ENCODE data around the gene DPH1. TPM values are rescaled to one million over a fixed set of nuclear protein-coding genes. Genes with fewer than 3 reads are reported as not detected.

DPH1 gene
- total RNA-seq, 1 donor from 2014 or later = 38.8 TPM

DNA sequence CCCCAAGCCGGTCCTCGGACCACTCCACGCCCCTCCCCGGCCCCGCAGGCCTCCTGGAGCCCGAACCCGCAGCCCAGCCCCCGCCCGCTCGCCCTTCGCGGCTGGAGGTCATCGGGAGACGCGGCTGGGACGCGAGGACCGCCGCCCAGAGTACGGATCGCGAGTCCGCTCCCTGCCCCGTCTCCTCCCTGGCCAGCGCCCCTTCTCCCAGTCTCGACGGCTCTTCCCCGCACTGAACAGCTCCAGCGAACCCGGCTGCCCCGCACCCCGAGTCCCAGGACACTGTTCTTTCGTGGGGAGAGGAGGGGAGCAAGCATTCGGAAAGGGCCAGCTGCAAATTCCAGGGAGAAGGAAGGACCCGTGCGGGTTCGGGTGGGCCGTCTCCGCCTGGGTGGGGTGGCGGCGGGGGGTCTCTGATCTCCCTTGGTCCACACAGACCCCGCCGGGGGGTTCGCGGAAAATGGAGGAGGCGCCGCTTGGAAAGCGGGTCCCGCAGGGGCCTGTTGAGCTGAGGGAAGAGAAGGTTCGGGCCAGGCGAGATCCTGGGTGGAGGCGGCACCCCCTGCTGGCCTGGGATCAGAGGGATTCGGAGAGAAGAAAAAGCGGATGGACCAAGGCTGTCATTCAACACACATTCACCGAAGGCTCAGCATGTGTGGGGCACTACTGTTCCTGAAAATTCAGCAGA lies 4.2 kb upstream of the DPH1 start:
- peak; percentile 62 for ATAC-seq
- peak; percentile 77 for DNase-seq (ENCODE audit: low spot score)

DNA sequence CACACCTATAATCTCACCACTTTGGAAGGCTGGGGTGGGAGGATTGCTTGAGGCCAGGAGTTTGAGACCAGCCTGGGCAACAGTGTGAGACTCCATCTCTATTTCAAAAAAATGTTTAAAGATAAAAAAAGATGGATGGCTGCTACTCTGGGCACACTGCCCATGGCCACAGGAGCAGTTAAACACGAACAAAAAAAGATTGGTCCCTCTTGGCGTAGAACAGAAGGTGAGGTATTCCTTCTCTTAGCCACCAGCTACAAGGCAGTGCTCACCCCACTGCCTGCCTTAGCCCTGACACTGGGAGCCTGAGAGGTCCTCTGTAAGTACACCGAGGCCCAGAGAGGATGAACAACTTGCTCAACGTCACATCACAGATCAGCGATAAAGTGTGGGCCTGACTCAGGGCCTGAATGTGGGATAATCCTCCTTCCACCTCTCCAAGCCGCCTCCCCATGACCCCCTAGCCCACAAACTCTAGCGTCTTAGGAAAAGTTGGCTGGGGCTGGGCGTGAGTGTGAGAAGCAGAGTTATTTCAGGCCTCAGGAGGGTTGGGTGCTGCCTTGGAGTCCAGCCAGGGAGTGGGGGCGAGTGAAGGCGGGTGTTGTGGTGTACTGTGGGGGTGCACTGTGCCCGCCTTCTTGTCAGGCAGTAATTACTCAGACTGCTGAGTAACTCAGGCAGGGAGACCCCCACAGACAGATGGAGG lies 2.3 kb upstream of the DPH1 start:
- DNase-seq (ENCODE audit: low spot score) (no peak), ATAC-seq (no peak)

GRCh38 chr17:2028234-2028614 lies 1.7 kb upstream of the DPH1 start:
- ATAC-seq = no peak
- no peak for DNase-seq (ENCODE audit: low spot score)

GRCh38 chr17:2028737-2029136 lies 1.2 kb upstream of the DPH1 start:
- DNase-seq (ENCODE audit: low spot score) = no peak
- ATAC-seq = no peak

DNA sequence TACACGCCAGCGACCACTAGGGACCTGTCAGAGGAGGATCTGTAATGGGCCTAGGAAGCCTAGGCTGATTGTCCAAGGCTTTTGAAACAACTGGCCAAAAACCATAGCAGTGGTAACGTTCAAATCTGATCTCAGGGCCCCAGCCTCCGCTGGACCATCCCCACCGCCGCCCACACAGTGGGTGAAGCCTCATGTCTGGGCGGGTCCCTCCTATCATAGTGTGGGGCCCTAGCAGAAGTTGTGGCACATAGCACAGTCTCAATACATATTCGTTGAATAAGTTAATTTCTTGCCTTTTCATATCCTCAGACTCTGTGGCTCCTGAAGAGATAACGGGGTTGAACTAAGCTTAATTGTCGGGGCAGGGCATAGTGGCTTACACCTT lies 818 bp downstream of the DPH1 start:
- ATAC-seq (no peak), DNase-seq (ENCODE audit: low spot score) (no peak)

GRCh38 chr17:2033153-2033552 lies 3.2 kb downstream of the DPH1 start:
- no peak for ATAC-seq
- no peak for DNase-seq (ENCODE audit: low spot score)

GRCh38 chr17:2034157-2034556 lies 4.2 kb downstream of the DPH1 start:
- no peak for DNase-seq (ENCODE audit: low spot score)
- ATAC-seq = no peak

DNA sequence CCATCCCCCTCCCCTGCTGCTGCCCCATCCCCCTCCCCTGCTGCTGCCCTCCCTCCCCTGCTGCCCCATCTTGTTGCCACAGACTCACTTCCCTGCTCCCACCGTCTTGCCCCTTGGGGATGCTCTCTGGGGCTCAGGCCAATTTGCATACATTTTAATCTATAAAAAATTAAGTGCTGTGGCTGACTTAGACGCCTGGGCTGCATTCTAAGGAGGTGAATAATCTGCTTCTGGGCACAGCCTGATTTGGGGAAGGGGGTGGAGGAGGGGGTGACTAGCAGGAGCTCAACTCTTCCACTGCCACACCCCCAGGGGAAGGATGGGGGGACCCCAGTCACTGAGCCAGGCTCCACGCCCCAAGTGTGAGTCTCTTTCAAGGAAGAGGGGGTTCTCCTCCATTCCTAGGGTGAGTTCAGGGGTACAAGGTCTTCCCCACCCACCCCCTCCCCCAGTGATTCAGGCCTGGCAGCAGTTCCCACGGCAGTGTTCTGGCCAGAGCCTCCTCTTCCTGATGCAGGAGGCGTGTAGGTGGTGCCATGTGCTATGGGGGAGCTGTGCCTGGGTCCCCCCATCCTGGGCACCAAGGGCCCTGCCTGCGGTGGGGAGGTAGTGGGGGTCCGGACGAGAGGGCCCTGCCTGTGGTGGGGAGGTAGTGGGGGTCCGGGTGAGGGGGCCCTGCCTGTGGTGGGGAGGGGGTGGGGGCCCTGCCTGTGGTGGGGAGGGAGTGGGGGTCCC lies 5.0 kb downstream of the DPH1 start:
- DNase-seq (ENCODE audit: low spot score) (peak; percentile 49), ATAC-seq (no peak)

DNA sequence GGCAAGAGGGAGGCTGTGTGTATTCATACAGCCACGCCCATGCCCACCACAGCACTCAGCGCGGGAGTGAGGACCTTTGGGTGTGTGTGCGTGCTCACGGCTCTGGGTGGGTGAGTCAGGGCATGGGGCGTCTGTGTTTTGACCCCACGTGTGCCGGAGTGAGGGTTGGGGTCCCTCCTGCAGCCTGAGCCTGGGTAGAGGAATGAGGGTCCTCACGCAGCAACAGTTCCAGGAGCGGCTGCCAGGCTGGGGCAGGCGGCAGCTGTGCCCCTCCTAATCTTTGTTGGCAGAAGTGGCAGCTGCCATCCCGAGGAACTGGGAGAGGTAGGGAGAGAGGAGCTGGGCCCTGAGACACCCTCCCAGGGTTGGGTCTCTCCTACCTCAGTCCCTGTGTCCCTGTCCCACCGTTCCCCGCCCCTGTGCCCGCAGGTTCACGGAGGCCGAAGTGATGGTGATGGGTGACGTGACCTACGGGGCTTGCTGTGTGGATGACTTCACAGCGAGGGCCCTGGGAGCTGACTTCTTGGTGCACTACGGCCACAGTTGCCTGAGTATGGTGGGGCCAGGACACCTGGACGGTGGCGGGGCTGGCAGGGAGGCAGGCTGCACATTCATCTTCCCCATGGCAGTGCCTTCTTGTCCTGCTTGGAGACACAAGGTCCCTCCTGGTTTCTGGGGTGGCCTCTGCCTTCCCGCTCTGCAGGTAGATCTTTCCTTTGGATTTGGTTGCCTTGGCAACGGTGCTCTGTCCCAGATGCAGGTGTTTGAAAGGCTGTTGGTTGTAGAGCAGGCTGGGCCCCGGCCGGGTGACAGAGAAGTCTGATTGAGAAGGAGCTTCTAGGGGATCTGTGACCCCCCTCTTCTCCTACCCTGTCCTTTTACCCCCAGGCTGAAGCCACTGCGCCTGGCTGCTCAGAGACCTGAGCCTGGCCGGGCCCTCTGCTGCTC lies 5.9 kb downstream of the DPH1 start:
- DNase-seq (ENCODE audit: low spot score) (no peak), ATAC-seq (no peak)

DNA sequence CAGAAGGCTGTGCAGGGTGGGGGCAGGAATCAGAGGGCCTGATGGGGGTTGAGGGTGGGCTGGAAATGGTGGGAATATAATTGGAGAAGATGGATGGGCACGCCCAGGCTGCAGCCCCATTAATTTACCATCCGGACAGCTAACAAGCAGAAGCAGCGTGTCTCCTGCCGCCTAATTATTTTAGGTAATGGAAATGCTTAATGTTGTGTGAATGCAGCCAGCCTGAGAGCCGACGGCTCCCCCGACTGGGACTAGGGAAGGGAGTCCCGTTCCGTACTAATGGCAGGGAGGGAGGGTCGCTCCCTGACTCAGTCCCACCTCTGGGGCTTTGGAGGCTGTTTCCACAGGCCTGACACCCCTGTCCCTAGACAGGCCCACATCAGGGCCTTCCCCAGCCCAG lies 7.2 kb downstream of the DPH1 start:
- ATAC-seq = no peak
- DNase-seq (ENCODE audit: low spot score) = no peak

DNA sequence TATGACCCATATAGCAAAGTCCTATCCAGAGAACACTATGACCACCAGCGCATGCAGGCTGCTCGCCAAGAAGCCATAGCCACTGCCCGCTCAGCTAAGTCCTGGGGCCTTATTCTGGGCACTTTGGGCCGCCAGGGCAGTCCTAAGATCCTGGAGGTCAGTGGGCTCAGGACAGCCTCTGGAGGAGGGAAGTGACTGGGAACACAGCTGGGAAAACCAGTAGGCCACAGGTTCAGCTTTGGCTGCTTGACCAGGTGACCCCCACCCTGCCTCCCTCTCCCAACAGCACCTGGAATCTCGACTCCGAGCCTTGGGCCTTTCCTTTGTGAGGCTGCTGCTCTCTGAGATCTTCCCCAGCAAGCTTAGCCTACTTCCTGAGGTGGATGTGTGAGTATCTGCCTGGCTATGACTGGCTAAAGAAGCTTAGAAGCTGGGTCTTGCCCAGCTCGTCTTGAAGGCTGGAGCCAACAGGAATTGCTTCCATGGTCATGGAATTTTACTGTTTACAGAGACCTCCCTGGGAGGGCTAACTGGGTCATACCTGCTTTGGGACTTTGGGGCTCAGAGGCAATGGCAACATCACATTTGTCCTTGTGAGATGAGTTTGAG lies 10.4 kb downstream of the DPH1 start:
- DNase-seq (ENCODE audit: low spot score) (no peak), ATAC-seq (no peak)

- DNase-seq (ENCODE audit: low spot score) (peak; percentile 47), ATAC-seq (no peak)
Measured at GRCh38 chr17:2040942-2041560, 11.1 kb downstream of the DPH1 start.

GRCh38 chr17:2041561-2042389 lies 11.8 kb downstream of the DPH1 start, which contains the start of gene OVCA2:
Gene OVCA2 (plus strand): TSS chr17:2042022. CDS start chr17:2042048, 26 bp downstream.
- ATAC-seq (peak; percentile 96), DNase-seq (ENCODE audit: low spot score) (peak; percentile 96)

DNA sequence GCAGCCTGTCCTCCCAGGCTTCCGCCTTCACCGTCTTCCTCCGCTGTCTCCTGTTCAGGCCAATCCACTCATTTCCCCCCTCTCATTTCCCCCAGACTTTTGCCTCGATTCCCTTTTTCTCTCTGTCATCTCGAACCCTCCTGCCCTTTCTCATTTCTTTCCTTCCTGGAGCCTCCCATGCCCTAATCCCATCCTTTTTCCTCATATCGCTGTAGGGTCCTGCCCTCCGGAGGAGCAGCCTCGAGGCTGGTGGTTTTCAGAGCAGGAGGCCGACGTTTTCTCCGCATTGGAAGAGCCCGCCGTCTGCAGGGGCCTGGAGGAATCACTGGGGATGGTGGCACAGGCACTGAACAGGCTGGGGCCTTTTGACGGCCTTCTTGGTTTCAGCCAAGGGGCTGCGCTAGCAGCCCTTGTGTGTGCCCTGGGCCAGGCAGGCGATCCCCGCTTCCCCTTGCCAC lies 12.5 kb downstream of the DPH1 start:
- no peak for ATAC-seq
- peak; percentile 45 for DNase-seq (ENCODE audit: low spot score)

GRCh38 chr17:2042933-2043332 lies 13.0 kb downstream of the DPH1 start:
- ATAC-seq (no peak), DNase-seq (ENCODE audit: low spot score) (no peak)

GRCh38 chr17:2043785-2044184 lies 13.8 kb downstream of the DPH1 start:
- DNase-seq (ENCODE audit: low spot score) = no peak
- no peak for ATAC-seq

DNA sequence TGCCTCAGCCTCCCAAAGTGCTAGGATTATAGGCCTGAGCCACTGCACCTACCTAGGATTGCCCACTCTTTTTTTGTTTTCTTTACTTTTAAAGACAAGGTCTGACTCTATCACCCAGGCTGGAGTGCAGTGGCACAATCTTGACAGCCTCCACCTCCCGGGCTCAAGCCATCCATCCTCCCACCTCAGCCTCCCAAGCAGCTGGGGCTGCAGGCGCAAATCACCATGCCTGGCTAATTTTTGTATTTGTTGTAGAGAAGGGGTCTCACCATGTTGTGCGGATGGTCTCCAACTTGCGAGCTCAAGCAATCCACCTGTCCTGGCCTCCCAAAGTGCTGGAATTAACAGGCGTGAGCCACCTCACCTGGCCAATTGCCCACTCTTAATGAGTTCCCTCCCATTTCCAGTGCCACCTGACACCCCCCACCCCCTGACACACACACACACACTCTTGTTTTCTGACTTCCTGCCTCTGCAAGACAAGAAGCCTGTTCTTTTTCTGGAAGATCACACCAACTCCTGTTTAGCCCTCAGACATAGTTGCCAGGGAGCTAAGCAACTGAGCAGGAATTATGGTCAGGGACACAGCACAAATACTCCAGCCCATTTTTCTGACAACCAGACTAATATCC lies 14.4 kb downstream of the DPH1 start:
- ATAC-seq (no peak), DNase-seq (ENCODE audit: low spot score) (no peak)

- no peak for DNase-seq (ENCODE audit: low spot score)
- no peak for ATAC-seq
Measured at GRCh38 chr17:2047590-2047989, 17.6 kb downstream of the DPH1 start.

All from left lobe of liver (tissue), 2 donors.